Activated CD4-positive, alpha-beta T cell treated with anti-CD3 and anti-CD28 coated beads for 24 hours (primary cell): ENCODE measurements around the gene TMOD1.

ENCODE experiments used
- DNase-seq, 2 donors: peaks; one replicate each; pipeline ENCODE4 v3.0.0-alpha.2; 2020; ENCODE audit warnings: low read depth in 2 of 2

Gene TMOD1

GRCh38 chr9:97547098-97547829, 45.8 kb downstream of the TMOD1 start:
- DNase-seq, result no peak

DNA sequence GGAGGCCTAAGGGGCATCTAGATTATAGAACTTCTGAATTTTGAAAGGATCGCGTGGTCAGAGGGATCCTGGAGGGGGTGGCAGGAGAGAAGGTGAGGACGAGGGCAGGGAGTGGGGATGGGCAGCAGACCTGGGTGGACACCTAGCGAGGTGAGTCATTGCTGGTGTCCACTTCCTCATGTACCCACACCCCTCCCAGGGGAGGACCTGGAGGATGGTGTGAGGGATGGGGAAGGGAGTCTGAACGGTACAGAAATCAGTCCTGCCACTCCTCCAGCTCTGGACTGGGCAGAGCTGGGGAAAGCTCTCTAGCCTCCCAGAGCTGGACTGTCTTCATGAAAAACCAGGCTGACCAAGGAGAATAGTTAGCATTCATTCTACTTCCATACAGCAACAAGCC, 46.9 kb downstream of the TMOD1 start:
- DNase-seq, result no peak

DNA sequence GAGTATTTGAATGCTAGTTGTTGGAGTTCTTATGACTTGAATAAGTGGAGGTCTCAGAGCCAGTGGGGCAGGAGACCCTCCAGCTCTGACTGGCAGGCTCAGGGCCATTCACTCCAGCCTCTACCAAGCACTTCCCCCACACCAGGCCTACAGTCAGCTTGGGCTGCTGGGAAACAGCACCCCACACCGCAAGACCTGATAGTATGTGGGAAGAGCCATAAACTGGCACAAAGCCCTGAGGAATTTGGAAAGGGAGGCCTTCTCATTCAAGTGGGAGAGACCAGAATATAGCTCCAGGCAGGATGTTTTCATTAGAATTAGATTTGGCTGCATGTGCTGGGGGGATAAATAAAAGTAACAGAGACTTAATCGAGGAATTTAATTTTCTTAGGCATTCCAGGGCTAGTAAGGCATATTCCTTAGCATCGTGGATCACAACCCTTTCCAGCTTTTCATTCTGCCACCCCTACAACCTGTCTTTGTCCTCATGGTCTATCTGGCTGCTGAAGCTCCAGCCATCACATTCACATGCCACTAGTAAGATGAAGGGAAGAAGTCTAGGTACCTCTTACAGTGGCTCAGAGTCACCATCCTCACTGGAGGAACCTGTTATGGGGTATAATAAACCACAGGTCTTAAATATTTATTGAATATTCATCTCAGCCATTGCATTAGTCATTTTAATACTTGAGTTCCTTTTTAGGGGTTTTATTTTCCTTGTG, 47.5 kb downstream of the TMOD1 start:
- no peak for DNase-seq

DNA sequence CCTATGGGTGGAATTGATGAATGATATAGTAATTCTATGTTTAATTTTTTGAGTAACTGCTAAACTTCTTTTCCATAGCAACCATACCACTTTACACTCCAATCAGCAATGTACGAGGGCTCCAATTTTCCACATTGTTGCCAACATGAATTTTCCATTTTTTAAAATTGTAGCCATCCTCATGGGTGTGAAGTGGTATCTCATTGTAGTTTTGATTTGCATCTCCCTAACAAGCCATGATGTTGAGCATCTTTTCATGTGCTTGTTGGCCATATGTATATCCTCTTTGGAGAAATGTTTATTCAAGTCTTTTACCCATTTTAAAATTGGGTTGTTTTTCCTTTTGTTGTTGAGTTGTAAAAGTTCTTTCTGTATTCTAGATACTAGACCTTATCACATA, 48.9 kb downstream of the TMOD1 start:
- DNase-seq, result no peak

- no peak for DNase-seq
These were observed 49.8 kb downstream of the TMOD1 start for GRCh38 chr9:97551308-97551707.

DNA sequence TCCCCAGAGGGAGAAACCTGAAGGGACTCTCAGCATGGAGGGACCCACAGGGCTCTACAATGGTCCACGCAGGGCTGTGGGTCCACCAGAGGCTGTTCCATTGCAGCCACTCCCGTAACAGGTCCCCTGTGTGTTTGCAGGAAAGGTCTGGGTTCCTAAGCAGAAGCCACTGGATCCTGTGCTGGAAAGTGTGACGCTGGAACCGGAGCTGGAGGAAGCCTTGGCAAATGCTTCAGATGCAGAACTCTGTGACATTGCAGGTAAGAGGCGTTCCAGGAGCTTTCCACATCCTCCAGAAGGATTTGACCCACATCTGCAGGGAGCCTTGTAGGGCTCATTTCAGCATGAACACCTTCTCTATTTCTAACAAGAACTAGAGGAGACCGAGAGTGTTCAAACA, 51.7 kb downstream of the TMOD1 start:
- DNase-seq, result no peak

- DNase-seq, result no peak
These were observed 52.4 kb downstream of the TMOD1 start for GRCh38 chr9:97553841-97554240.

DNA sequence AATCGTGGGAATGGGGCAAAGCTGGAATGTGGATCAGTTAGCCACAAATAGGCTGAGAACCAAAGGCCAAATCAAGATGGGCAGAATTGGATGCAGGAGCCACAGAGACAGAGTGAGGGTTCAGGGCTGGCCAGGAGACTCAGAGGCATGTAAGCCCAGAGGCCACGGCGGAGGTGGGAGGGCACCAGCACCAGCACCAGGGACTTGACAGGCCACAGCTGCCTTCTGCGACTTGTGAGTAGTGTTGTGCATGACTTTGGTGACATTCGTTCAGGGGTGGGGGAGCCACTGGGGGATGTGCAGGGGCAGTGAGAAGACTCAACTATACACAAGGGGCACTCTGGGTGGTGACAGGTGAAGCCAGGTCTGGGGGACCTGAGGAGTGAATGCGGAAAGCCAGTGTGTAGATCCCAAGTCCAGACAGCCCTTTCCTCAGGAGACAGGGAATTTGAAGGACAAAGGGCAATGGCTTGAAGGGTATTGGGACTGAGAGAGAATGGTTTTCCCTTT, 53.2 kb downstream of the TMOD1 start:
- DNase-seq, result no peak

- no peak for DNase-seq
These were observed 53.7 kb downstream of the TMOD1 start for GRCh38 chr9:97555164-97555563.

DNA sequence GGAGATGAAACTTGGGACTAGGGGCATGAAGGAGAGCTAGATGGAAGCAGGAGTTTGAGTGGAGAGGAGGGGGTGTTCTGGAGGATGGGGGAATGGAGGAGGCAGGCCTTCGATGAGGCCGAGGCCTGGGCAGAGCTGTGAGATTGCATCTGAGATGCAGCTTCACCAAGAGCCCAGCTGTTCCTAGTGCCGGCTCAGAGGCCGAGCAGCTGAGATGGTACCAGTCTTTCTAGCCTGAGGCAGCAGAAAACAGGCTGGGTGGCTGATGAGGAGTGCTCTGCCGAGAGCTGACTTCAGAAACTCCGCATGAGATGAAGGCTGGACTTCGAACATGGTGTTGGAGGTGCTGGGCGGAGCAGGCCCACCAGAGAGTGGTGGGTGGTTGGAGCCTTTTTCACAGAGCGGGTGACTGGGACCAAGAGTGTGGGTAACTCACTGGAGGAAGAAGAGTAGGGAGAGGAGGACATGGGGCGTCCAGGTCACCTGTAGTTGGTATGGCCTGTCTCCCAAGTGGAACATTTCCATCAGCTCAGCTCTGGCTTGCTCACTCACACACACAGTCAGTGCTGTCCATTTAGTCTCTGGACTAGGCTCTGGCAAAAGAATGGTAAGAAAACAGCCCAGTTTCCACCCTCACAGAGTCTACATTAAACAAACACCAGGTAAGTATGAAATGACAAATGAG, 54.7 kb downstream of the TMOD1 start:
- DNase-seq, result no peak

DNA sequence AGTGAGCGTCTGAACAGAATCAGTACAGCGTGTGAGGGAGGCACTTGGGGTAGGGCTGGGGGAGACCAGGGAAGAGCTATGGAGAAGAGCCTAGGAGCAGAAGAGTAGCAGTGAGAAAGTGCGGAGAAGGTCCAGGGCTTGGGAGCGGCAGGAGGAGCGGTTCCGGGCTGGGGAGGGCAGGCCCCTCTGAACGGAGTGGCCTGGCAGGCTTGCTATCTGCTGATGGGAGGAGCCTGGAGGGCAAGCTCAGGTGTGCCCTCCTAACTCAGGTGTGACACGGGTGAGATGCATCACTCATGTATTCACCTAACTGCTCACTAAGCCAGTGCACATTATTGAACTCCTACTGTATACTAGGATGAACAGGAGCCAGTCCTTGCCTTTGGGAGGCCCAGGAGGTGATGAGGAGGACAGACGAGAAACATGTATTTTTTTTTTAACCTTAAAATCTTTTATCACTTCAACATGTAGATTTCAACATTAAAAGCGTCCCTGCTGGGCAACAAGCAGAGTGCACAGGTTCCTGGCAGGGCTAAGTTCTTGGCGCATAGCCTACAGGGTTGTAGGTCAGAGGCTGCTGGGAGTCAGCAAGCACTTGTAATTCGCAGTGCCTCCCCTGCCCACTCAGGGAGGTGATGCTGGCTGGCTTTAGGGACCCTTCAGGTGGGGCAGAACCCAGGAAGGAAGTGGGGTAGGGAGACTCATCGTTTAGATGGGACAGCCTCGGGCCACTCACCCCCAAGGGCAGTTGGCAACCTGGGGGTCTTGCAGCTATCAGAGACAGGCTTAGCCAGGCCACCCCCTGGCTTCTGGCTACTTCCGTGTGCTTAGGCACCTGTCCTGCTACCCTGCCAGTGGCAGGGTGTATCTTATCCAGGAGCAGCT, 55.5 kb downstream of the TMOD1 start:
- DNase-seq, result no peak

DNA sequence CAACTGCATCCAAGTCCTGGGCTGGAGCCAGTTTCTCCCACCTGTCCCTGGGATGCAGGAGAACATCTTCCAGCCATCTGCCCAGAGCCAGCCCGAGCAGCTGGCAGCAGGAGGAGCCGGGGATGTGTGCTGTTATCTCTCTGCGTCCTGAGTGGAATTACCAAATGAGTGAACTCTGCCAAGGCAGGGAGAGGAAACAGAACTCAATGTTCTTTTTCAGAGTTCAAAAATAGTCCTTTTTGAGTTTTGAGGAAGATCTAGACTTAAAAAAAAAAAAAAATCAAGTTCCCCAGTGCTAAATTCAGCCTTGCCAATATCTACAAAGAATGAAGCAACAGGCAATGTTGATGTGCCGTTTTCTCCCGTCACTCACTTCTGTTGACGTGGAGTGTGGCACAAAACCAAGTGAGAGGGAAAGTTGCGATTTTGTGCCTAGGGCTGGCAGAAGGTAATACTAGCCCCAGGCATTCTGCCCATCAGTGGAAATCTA, 56.2 kb downstream of the TMOD1 start:
- DNase-seq, result no peak

DNA sequence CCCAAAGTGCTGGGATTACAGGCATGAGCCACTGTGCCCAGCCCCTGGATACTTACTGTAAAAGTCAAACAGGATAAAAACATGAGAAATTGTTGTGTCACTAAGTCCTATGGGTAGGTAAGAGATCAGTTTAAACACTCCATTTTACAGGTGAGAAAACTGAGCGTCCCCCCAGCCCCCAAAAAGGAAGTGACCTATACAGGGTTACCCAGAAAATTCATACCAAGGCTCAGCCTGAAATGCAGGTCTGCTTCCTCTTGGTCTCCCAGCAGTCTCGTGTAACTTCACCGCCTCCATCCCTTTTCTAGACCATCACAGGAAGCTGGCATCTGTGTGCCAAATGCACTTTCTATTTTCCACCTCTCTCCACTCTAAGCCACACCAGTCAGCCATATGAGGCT, 57.2 kb downstream of the TMOD1 start:
- no peak for DNase-seq

DNA sequence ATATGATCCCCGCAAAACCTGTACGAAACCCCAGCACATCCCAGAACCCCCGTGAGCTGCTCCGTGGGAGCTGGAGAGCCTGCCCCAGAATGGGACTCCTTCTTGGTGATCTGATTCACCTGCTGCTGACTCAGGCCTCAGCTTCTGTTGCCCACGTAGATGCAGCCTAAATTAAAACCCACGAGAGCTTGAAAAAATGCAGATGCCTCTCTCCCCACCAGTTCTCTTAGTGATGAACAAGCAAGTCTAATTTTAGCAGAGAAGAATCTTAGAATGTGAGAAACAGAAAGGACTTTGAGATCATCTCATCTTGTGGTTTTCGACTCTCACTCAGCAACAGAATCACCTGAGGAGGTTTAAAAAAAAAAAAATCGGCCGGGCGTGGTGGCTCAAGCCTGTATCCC, 57.6 kb downstream of the TMOD1 start:
- no peak for DNase-seq

DNA sequence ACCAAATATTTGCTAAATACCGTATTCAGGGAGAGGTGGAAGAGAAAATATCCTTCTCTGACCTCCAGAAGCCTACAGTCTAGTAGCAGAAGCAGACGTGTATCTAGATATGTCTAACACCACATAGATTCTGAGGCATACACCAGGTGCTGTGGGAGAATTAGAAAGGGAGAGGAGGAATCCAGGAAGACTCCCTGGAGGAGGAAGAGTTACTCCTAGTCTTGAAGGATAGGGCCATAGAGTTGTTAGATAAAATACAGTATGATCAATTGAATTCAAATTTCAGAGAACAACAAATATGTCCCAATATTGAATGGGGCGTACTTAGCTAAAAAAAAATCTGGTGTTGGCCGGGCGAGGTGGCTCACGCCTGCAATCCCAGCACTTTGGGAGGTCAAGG, 58.7 kb downstream of the TMOD1 start:
- DNase-seq, result no peak

DNA sequence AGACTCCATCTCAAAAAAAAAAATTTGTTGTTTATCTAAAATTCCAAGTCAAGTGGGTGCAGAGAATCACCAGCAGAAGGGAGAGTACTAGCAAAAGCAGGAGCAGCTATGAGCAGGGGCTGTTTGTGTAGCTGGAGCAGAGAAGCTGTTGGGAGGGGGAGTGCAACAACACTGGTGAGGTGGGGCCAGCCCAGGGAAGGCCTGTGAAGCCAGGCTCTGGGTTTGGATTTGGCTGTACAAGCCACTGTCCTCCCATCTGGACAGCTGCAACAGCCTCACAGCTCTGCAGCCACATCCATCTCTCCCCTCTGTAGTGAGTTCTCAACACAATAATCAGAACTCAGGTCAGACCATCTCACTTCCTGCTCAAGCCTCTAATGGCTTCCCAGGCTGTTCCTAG, 59.4 kb downstream of the TMOD1 start:
- no peak for DNase-seq

DNA sequence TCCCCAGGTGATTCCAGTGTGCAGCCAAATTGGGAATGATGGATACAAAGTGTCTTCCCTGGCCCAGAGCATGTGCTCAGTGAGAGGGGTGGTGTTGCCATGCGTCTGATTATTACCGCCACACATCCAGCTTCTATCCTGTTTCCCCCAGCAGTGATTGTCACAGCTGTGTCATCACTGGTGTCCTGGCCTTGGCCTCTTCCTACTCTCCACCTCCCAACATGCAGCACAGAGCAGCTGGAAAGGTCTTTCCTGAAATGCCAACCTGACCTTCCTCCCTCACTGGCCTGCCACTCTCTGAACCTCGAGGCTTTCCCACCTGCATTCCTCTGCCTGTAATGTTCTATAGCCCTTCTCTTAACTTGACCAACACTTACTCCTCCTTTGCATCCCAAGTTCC, 60.0 kb downstream of the TMOD1 start:
- DNase-seq, result no peak

DNA sequence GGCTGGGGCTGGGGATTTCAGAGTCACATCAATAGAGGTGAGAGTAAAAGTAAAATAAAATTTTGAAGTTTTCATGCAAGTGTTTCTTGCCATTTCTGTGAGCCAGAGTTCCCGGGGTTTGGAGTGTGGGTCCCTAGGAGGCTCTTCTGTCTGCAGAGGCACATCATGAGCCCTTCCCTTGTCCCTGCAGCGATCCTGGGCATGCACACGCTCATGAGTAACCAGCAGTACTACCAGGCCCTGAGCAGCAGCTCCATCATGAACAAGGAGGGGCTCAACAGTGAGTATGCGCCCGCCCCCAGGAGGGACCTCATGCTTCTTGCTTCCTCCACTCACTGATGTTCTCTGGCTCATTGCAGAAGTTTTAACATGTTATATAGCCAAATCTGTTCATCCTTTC, 61.1 kb downstream of the TMOD1 start:
- DNase-seq, result no peak

DNA sequence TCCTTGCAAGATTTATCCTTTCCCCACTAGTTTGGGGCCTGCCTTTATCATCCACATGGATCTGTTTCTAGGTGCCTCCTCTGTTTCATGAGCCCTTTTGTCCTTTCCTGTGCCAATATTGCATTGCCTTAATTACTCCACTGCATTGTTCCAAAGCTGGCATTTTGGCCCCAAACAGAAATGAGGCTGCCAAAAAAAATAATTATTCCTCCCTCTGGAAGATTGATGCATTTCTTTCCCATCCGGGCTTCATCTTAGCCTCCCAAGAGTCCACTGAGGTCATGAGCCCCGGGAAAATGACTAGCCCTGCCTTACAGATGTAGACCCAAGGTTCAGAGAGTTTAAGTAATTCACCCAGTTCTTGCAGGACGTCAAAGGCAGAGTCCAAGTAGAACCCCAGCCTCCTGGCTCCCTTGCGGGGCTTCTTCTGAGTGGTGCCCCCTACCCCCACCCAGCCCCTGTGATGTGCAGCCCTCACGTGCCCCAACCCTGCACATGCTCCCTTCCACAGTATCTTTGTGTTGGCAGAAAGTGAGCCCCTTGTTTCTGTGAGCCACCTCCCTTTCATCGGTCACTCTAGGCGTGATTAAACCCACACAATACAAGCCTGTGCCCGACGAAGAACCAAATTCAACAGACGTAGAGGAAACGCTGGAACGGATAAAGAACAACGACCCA, 62.1 kb downstream of the TMOD1 start:
- no peak for DNase-seq

- no peak for DNase-seq
These were observed 63.1 kb downstream of the TMOD1 start for GRCh38 chr9:97564291-97565175.
